ENCODE measurements around the gene TRABD2B.

The TRABD2B gene

GRCh38 chr1:47763591-47764171 lies 233.5 kb downstream of the TRABD2B start:
- H3K27ac ChIP-seq, result peak overlapping the region; percentile 7
- no peak for TF ChIP-seq ZFX (IDR thresholded peaks at IDR 0.05)
- TF ChIP-seq, protein P1, sequence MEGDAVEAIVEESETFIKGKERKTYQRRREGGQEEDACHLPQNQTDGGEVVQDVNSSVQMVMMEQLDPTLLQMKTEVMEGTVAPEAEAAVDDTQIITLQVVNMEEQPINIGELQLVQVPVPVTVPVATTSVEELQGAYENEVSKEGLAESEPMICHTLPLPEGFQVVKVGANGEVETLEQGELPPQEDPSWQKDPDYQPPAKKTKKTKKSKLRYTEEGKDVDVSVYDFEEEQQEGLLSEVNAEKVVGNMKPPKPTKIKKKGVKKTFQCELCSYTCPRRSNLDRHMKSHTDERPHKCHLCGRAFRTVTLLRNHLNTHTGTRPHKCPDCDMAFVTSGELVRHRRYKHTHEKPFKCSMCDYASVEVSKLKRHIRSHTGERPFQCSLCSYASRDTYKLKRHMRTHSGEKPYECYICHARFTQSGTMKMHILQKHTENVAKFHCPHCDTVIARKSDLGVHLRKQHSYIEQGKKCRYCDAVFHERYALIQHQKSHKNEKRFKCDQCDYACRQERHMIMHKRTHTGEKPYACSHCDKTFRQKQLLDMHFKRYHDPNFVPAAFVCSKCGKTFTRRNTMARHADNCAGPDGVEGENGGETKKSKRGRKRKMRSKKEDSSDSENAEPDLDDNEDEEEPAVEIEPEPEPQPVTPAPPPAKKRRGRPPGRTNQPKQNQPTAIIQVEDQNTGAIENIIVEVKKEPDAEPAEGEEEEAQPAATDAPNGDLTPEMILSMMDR (conservative IDR thresholded peaks at IDR 0.05), result no peak

- no peak overlapping the region for H3K27ac ChIP-seq
- TF ChIP-seq, protein P1 (conservative IDR thresholded peaks at IDR 0.05), result no peak
- no peak for TF ChIP-seq ZFX (IDR thresholded peaks at IDR 0.05)
These were observed 235.2 kb downstream of the TRABD2B start for GRCh38 chr1:47761974-47762373.

DNA sequence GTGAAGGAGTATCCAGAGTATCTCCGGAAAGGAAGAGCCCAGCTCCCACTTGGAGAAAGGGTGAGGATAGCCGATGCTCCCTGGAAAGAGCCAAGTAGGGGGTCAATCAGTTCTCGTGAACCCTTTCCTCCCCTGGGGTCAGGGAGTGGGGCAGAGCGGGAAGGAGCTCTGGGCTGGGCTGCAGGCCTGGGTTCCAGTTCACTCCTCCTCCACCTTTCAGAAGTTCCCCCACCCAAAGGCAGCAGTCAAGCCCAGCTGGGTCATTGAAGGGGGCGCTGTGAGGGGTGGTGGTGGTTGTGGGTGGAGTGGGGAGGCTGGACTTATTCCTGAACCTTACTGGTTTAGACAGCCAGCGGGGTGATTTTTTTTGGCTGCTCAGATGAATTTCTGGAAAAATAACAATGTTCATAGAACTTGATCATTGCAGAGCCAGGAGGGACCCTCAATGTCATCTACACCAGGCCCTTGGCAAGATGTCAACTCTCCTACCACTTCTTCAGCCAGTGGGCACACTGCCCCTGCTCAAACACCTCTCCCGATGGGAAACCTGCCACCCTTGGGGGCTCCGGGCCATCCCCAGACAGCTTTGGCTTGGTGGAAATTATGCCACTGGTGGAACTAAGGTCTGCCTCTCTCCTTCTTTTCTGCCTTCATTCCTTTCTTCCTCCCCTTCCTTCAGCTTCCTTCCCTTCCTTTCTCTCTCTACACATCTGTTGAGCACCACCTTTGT lies 235.8 kb downstream of the TRABD2B start:
- no peak for TF ChIP-seq ZFX (IDR thresholded peaks at IDR 0.05)
- TF ChIP-seq, protein P1 (conservative IDR thresholded peaks at IDR 0.05), result no peak
- H3K27ac ChIP-seq, result no peak overlapping the region

DNA sequence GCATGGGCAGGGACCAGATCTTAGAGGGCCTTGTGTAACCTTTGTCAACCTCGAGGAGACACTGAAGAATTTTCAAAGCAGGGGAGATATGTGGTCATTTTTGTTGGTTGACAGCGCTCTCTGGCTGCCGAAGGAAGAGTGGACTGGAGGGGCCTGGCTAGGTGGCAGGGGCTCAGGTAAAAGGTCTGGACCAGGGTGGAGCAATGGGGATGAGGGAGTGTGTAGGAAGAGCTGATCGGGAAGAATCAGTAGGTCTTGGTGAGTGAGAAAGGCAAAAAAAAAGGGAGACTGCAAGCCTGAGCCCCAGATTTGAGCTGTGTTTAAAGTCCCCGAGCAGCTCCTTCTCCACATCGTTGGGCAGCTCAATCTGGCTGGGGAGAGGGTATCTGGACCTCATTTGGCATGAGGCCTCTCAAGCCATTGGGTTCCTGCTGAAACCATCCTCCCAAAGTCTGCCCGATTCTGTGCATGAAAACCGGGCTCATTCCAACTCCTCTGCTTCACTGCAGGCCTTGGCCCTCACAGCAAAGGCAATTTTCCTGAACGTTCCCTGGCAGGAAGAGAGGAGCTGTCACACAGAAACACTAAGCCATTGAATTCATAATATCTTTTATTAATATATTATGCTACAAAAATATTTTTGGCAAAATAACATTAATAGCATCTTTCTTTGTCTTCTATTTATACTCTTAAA lies 237.1 kb downstream of the TRABD2B start:
- H3K27ac ChIP-seq, result no peak overlapping the region
- TF ChIP-seq ZFX (IDR thresholded peaks at IDR 0.05), result no peak
- TF ChIP-seq, protein P1 (conservative IDR thresholded peaks at IDR 0.05), result no peak

- TF ChIP-seq, protein P1 (conservative IDR thresholded peaks at IDR 0.05), result no peak
- no peak for TF ChIP-seq ZFX (IDR thresholded peaks at IDR 0.05)
- no peak overlapping the region for H3K27ac ChIP-seq
These were observed 237.8 kb downstream of the TRABD2B start for GRCh38 chr1:47759251-47759935.

- no peak for TF ChIP-seq ZFX (IDR thresholded peaks at IDR 0.05)
- TF ChIP-seq, protein P1 (conservative IDR thresholded peaks at IDR 0.05), result no peak
These were observed 238.6 kb downstream of the TRABD2B start for GRCh38 chr1:47758341-47759250.

More at GRCh38 chr1:47758341-47759250, 238.6 kb downstream of the TRABD2B start:
- H3K27ac ChIP-seq, result no peak overlapping the region

All from C4-2B (cell line).